AG10803 (cell line): ENCODE measurements around the gene GPATCH1.
"Not testable (repeated sequence)": the region's sequence is repeated elsewhere in the genome, so short reads cannot be mapped to it uniquely, and the experiment has no call there.

Source experiments
- DNase-seq: peaks from one replicate; pipeline ENCODE4 v3.0.0; 2010; ENCODE audit warnings: low read depth
- H3K4me3 ChIP-seq: 2 replicates; pipeline ENCODE4 v1.5.1; 2011; ENCODE audit warnings: mild to moderate bottlenecking, low read length, control low read depth
- CTCF ChIP-seq: conservative IDR thresholded peaks from 2 replicates; pipeline ENCODE4 v1.5.1; 2011; ENCODE audit warnings: mild to moderate bottlenecking, low read length, control low read depth, inconsistent platforms

GPATCH1 gene

GRCh38 chr19:33124207-33125098, 43.5 kb downstream of the GPATCH1 start:
- no peak for TF ChIP-seq CTCF
- no peak for DNase-seq
- no peak overlapping the region for H3K4me3 ChIP-seq

- DNase-seq, result peak; percentile 66
- peak; percentile 93 for TF ChIP-seq CTCF
- H3K4me3 ChIP-seq, result no peak overlapping the region
These were observed 45.0 kb downstream of the GPATCH1 start for GRCh38 chr19:33125929-33126388.

GRCh38 chr19:33126712-33127111, 45.7 kb downstream of the GPATCH1 start:
- DNase-seq, H3K4me3 ChIP-seq: not testable (repeated sequence)

- TF ChIP-seq CTCF, result no peak
- no peak overlapping the region for H3K4me3 ChIP-seq
- DNase-seq, result no peak
These were observed 48.9 kb downstream of the GPATCH1 start for GRCh38 chr19:33129901-33130300.

GRCh38 chr19:33130433-33130832, 49.5 kb downstream of the GPATCH1 start:
- TF ChIP-seq CTCF, result no peak

GRCh38 chr19:33132021-33132420, 51.0 kb downstream of the GPATCH1 start, which contains the start of gene WDR88:
WDR88 (plus strand) TSS chr19:33132114; CDS start chr19:33132170, 56 bp downstream.
- DNase-seq, result no peak
- no peak for TF ChIP-seq CTCF
- no peak within 1 kb of the TSS for H3K4me3 ChIP-seq

More at GRCh38 chr19:33130433-33130832, 49.5 kb downstream of the GPATCH1 start:
- DNase-seq, result no peak
- no peak overlapping the region for H3K4me3 ChIP-seq

GRCh38 chr19:33132425-33132824, 51.4 kb downstream of the GPATCH1 start:
- DNase-seq, result no peak
- TF ChIP-seq CTCF, result 0 out of 2 replicates have a peak, but pooled peaks have one; percentile 3
- H3K4me3 ChIP-seq, result no peak overlapping the region
